Measurements from ENCODE around the gene RHOBTB3. TPM values are rescaled to one million over a fixed set of nuclear protein-coding genes. Genes with fewer than 3 reads are reported as not detected.

The RHOBTB3 gene
- total RNA-seq, 2 donors from 2014 or later, result 87.3 to 134 TPM

DNA sequence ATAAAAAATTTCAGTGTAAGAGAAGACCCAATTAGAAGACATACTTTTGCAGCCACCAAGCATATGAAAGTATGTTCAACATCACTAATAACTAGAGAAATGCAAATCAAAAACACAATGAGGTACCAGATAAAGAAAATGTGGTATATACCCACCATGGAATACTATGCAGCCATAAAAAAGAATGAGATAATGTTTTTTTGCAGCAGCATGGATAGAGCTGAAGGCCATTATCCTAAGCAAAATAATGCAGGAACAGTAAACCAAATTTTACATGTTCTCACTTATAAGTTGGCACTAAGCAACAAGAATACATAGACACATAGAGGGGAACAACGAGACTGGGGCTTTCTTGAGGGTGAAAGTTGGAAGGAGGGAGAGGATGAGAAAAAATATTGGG is 41.5 kb upstream of the RHOBTB3 start:
- DNase-seq (ENCODE audit: low spot score), result no peak
- WGBS, result 100% methylated on average over 1 of the region's 1 CpG
- intact Hi-C loops (cut with DNase I), result no loop called here

DNA sequence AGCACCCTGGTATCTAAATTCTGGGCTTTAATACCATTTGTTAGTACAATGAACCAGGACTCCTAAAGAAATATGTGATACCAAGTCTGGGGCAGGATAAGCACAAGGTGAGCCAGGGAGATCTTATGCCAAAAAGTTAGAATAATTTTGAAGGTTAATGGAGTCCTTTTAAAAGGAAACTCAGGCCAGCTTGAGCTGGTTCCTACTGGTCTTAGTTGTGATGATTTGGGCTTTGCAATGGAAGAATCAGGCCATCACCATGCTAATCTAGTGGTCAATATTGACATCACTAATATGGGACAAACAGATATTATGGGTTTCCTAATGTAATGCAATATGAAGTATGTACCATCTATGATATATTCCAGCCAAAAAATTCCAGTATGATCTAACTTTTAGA is 40.8 kb upstream of the RHOBTB3 start:
- no peak for DNase-seq (ENCODE audit: low spot score)
- H3K4me1 ChIP-seq (replicated peaks), result no peaks in the 10 kb centered on the region
- no peak for TF ChIP-seq POLR2AphosphoS5 (IDR thresholded peaks at IDR 0.05)
- TF ChIP-seq CTCF (IDR thresholded peaks at IDR 0.05), result no peak
- no peak for TF ChIP-seq POLR2A (IDR thresholded peaks at IDR 0.05)
- H3K9me3 ChIP-seq, result no peaks in the 10 kb centered on the region
- no peaks in the 10 kb centered on the region for H3K27me3 ChIP-seq (replicated peaks; ENCODE audit: insufficient read depth)
- H3K4me3 ChIP-seq, result no peak overlapping the region
- H3K36me3 ChIP-seq, result no peaks in the 10 kb centered on the region
- no peak overlapping the region for H3K27ac ChIP-seq
- intact Hi-C loops (cut with DNase I), result no loop called here

More for the DNA sequence above, 41.5 kb upstream of the RHOBTB3 start:
- TF ChIP-seq CTCF (IDR thresholded peaks at IDR 0.05), result no peak
- TF ChIP-seq POLR2AphosphoS5 (IDR thresholded peaks at IDR 0.05), result no peak
- no peak for TF ChIP-seq POLR2A (IDR thresholded peaks at IDR 0.05)
- H3K27ac ChIP-seq, result no peak overlapping the region
- H3K4me3 ChIP-seq, result no peak overlapping the region
- no peaks in the 10 kb centered on the region for H3K9me3 ChIP-seq
- H3K27me3 ChIP-seq (replicated peaks; ENCODE audit: insufficient read depth), result no peaks in the 10 kb centered on the region
- no peaks in the 10 kb centered on the region for H3K4me1 ChIP-seq (replicated peaks)
- no peaks in the 10 kb centered on the region for H3K36me3 ChIP-seq

DNA sequence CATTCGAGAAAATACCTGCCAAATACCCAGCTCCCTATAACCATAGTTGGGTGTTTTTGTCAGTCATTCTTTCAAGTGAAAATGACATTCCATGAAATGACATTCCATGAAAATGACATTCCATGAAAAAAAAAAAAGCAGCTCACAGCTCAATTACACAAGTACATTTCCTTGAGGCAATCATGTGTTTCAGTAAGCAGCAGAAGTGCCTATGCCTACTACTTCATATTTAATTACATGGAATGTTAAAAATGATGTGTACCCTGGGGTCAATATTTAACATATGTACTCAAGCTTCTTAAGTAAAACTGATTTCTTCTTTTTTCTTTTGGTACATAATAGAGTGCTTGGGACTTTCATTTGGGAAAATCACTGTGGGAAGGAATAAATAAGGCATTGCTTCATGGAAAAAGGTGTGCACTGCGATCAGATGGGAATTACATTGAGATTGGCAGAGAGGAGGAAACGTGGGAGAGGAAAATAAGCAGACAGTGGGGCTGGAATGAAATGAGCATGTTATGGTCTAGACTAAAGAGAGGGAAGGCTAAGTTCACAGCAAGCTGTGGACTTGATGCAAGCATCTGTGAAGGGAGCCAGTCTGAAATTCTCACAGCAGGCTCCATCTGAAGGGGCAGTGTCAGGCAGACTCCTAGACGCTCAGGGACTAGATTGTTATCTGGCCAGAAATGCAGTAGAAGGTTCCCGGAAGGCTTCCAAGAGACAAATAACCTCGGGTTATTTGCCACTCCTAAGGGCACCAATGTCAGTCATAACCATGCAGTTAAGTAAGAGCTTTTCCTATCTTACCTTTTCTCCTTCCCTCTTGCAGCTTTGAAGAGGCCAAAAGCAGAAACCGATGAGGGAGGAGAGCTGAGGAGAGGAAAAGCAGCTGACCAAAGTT is 33.1 kb upstream of the RHOBTB3 start:
- WGBS, result 50% methylated on average over 7 of the region's 7 CpGs
- TF ChIP-seq CTCF (IDR thresholded peaks at IDR 0.05), result no peak
- no peak for TF ChIP-seq POLR2A (IDR thresholded peaks at IDR 0.05)
- no peak for TF ChIP-seq POLR2AphosphoS5 (IDR thresholded peaks at IDR 0.05)
- H3K27ac ChIP-seq, result no peak overlapping the region
- H3K36me3 ChIP-seq, result no peaks in the 10 kb centered on the region
- intact Hi-C loops (cut with DNase I), result no loop called here
- H3K4me3 ChIP-seq, result no peak overlapping the region
- DNase-seq (ENCODE audit: low spot score), result no peak
- no peaks in the 10 kb centered on the region for H3K9me3 ChIP-seq
- H3K4me1 ChIP-seq (replicated peaks), result no peaks in the 10 kb centered on the region
- H3K27me3 ChIP-seq (replicated peaks; ENCODE audit: insufficient read depth), result no peaks in the 10 kb centered on the region

- Histone ChIP-seq H3K36me3 (no peaks in the 10 kb centered on the region), H3K27me3 (replicated peaks; ENCODE audit: insufficient read depth) (no peaks in the 10 kb centered on the region), H3K9me3 (no peaks in the 10 kb centered on the region), H3K4me3 (no peak overlapping the region), H3K4me1 (replicated peaks) (no peaks in the 10 kb centered on the region), H3K27ac (no peak overlapping the region)
- 98% methylated on average over 1 of the region's 1 CpG for WGBS
- intact Hi-C loops (cut with DNase I), result no loop called here
- TF ChIP-seq POLR2A (IDR thresholded peaks at IDR 0.05), result no peak
- no peak for TF ChIP-seq POLR2AphosphoS5 (IDR thresholded peaks at IDR 0.05)
- TF ChIP-seq CTCF (IDR thresholded peaks at IDR 0.05), result no peak
- DNase-seq (ENCODE audit: low spot score), result no peak
These were observed 31.8 kb upstream of the RHOBTB3 start for GRCh38 chr5:95699337-95699736.

GRCh38 chr5:95701074-95701473 is 30.1 kb upstream of the RHOBTB3 start:
- no peak for DNase-seq (ENCODE audit: low spot score)
- no peak for TF ChIP-seq POLR2A (IDR thresholded peaks at IDR 0.05)
- no peak for TF ChIP-seq CTCF (IDR thresholded peaks at IDR 0.05)
- no peak for TF ChIP-seq POLR2AphosphoS5 (IDR thresholded peaks at IDR 0.05)
- Histone ChIP-seq H3K27me3 (replicated peaks; ENCODE audit: insufficient read depth) (no peaks in the 10 kb centered on the region), H3K9me3 (no peaks in the 10 kb centered on the region), H3K27ac (no peak overlapping the region), H3K36me3 (no peaks in the 10 kb centered on the region), H3K4me3 (no peak overlapping the region), H3K4me1 (replicated peaks) (no peaks in the 10 kb centered on the region)
- intact Hi-C loops (cut with DNase I), result no loop called here

Measured in prostate gland (tissue), 2 donors.